Thymus (tissue), 11 donors: ENCODE measurements around the gene DYNC2H1. TPM values are rescaled to one million over a fixed set of nuclear protein-coding genes. Genes with fewer than 3 reads are reported as not detected.
"Not testable (repeated sequence)": the region's sequence is repeated elsewhere in the genome, so short reads cannot be mapped to it uniquely, and the experiment has no call there.

Experiments
- DNase-seq, 9 donors: peaks; one replicate each; pipeline ENCODE4 v3.0.0-alpha.2; 2013; ENCODE audit warnings: low spot score in 9 of 9, low read depth in 6 of 9, missing footprints in 1 of 9
- H3K27ac ChIP-seq, 2 donors: one replicate each; pipeline ENCODE4 v1.5.1; 2013; ENCODE audit warnings: control low read depth in 1 of 2, low read depth in 1 of 2, low read length in 1 of 2, mild to moderate bottlenecking in 1 of 2, moderate library complexity in 1 of 2
- H3K27me3 ChIP-seq, 2 donors: one replicate each; pipeline ENCODE4 v1.5.1; 2013; ENCODE audit warnings: low read length in 1 of 2; ENCODE audit not compliant: control insufficient read depth in 2 of 2, insufficient read depth in 1 of 2
- H3K36me3 ChIP-seq, 2 donors: one replicate each; pipeline ENCODE4 v1.5.1; 2013; ENCODE audit warnings: low read length in 1 of 2, mild to moderate bottlenecking in 1 of 2, moderate library complexity in 1 of 2; ENCODE audit not compliant: control insufficient read depth in 2 of 2, insufficient read depth in 2 of 2
- H3K4me1 ChIP-seq, 2 donors: one replicate each; pipeline ENCODE4 v1.5.1; 2013; ENCODE audit warnings: low read length in 2 of 2; ENCODE audit not compliant: control insufficient read depth in 2 of 2, insufficient read depth in 2 of 2
- H3K4me3 ChIP-seq, 2 donors: one replicate each; pipeline ENCODE4 v1.5.1; 2013; ENCODE audit warnings: low read length in 2 of 2, control low read depth in 1 of 2, mild to moderate bottlenecking in 1 of 2
- H3K9me3 ChIP-seq, 2 donors: one replicate each; pipeline ENCODE4 v1.5.1; 2013; ENCODE audit warnings: low read length in 1 of 2, mild to moderate bottlenecking in 1 of 2; ENCODE audit not compliant: control insufficient read depth in 2 of 2, insufficient read depth in 1 of 2
- WGBS: extraction: QIAGEN DNeasy Blood & Tissue Kit; methylation state at CpG from one replicate; pipeline ENCODE4 v1.1.7; 2013; 5-methylcytosine and 5-hydroxymethylcytosine counted together
- polyA plus RNA-seq: library from polyadenylated mRNA; stranded (reverse); fragments of 200-250 nt; gene quantifications from one replicate; pipeline ENCODE4 v1.2.3, GENCODE V29; 2013
- total RNA-seq: library from RNA; stranded (reverse); fragments of 120-200 nt; gene quantifications from one replicate; pipeline ENCODE4 v1.2.4, GENCODE V29; 2013
- donor health status: healthy.

The DYNC2H1 gene
- total and polyA plus RNA-seq, 2 donors = 5.5 to 13.6 TPM

GRCh38 chr11:103111400-103111799, 2.2 kb downstream of the DYNC2H1 start:
- H3K27me3 ChIP-seq = peaks cover 0 to 15% of the 10 kb centered on the region in 2 donors
- WGBS = 97% methylated on average over 5 of the region's 5 CpGs

GRCh38 chr11:103112364-103112763, 3.1 kb downstream of the DYNC2H1 start:
- WGBS = 96% methylated on average over 1 of the region's 1 CpG
- no peak for DNase-seq
- Histone ChIP-seq H3K36me3 (no peaks in the 10 kb centered on the region), H3K4me1 (peaks cover 0 to 9% of the 10 kb centered on the region in 2 donors), H3K9me3 (no peaks in the 10 kb centered on the region), H3K4me3 (no peak overlapping the region), H3K27me3 (peaks cover 0 to 15% of the 10 kb centered on the region in 2 donors), H3K27ac (no peak overlapping the region)

More at GRCh38 chr11:103111400-103111799, 2.2 kb downstream of the DYNC2H1 start:
- Histone ChIP-seq H3K36me3 (no peaks in the 10 kb centered on the region), H3K9me3 (no peaks in the 10 kb centered on the region), H3K27ac (no peak overlapping the region), H3K4me3 (no peak overlapping the region), H3K4me1 (peaks cover 0 to 9% of the 10 kb centered on the region in 2 donors)
- no peak for DNase-seq

- no peaks in the 10 kb centered on the region for H3K36me3 ChIP-seq
- whole genome bisulfite sequencing = 98% methylated on average over 4 of the region's 4 CpGs
- H3K4me3 ChIP-seq = no peak overlapping the region
- H3K4me1 ChIP-seq = peaks cover 0 to 3% of the 10 kb centered on the region in 2 donors
- no peak for DNase-seq
- peaks cover 0 to 10% of the 10 kb centered on the region in 2 donors for H3K27me3 ChIP-seq
- no peaks in the 10 kb centered on the region for H3K9me3 ChIP-seq
- H3K27ac ChIP-seq = no peak overlapping the region
Measured at GRCh38 chr11:103114836-103115235, 5.6 kb downstream of the DYNC2H1 start.

DNA sequence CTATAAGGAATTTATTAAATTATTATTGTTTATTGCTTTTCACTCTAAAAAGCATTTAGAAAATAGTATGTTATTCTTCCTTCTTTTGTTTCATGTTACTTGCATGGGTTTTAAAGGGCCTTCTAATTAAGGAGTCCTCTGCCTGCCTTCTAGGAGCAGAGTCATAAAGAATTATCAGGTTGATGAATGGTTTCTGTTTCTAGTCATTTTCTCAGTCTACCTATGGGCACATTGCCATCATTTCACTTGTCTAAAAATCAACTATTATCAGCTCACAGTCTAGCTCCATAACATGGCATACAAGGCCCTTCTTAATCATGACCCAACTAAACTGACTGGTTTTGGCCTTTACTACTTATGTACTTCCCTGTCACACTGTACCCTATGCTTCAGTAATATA, 16.2 kb downstream of the DYNC2H1 start:
- Histone ChIP-seq H3K36me3 (no peaks in the 10 kb centered on the region), H3K4me1 (no peaks in the 10 kb centered on the region), H3K4me3 (no peak overlapping the region), H3K9me3 (no peaks in the 10 kb centered on the region), H3K27me3 (no peaks in the 10 kb centered on the region), H3K27ac (no peak overlapping the region)
- DNase-seq = no peak

- H3K4me3 ChIP-seq, H3K9me3 ChIP-seq, H3K27me3 ChIP-seq, H3K36me3 ChIP-seq, H3K4me1 ChIP-seq, H3K27ac ChIP-seq, DNase-seq: not testable (repeated sequence)
- WGBS = 97% methylated on average over 13 of the region's 13 CpGs
Measured at GRCh38 chr11:103141986-103142385, 32.8 kb downstream of the DYNC2H1 start.

GRCh38 chr11:103147627-103148026, 38.4 kb downstream of the DYNC2H1 start:
- Histone ChIP-seq H3K27ac (no peak overlapping the region), H3K4me1 (no peaks in the 10 kb centered on the region), H3K27me3 (no peaks in the 10 kb centered on the region), H3K9me3 (no peaks in the 10 kb centered on the region), H3K4me3 (no peak overlapping the region), H3K36me3 (no peaks in the 10 kb centered on the region)
- DNase-seq = no peak

DNA sequence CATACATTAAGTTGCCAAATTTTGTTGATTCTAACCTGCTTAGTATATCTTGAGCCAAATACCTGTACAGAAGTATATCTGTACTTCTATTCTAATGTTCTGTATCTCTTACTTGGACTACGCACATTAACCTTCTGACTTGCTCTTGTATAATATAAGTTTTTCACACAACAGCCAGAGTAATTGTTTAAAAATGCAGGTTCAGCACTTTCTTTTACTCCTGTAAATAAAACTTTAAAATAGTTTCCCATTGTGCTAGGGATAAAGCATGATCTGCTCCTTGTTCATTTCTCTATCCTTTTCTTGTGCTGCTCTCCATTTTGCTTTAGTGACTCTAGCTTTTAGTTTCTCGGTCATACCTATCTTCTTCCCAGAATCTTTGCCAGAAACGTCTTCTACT, 48.3 kb downstream of the DYNC2H1 start:
- no peaks in the 10 kb centered on the region for H3K27me3 ChIP-seq
- 96% methylated on average over 3 of the region's 3 CpGs for WGBS
- DNase-seq = no peak
- H3K4me3 ChIP-seq = no peak overlapping the region
- H3K4me1 ChIP-seq = no peaks in the 10 kb centered on the region
- H3K9me3 ChIP-seq = no peaks in the 10 kb centered on the region
- H3K27ac ChIP-seq = no peak overlapping the region
- H3K36me3 ChIP-seq = no peaks in the 10 kb centered on the region

- no peaks in the 10 kb centered on the region for H3K4me1 ChIP-seq
- H3K27ac ChIP-seq = no peak overlapping the region
- no peaks in the 10 kb centered on the region for H3K27me3 ChIP-seq
- WGBS = 97% methylated on average over 2 of the region's 2 CpGs
- no peaks in the 10 kb centered on the region for H3K9me3 ChIP-seq
- H3K36me3 ChIP-seq = no peaks in the 10 kb centered on the region
- no peak for DNase-seq
- H3K4me3 ChIP-seq = no peak overlapping the region
Measured at GRCh38 chr11:103164093-103164796, 55.0 kb downstream of the DYNC2H1 start.

DNA sequence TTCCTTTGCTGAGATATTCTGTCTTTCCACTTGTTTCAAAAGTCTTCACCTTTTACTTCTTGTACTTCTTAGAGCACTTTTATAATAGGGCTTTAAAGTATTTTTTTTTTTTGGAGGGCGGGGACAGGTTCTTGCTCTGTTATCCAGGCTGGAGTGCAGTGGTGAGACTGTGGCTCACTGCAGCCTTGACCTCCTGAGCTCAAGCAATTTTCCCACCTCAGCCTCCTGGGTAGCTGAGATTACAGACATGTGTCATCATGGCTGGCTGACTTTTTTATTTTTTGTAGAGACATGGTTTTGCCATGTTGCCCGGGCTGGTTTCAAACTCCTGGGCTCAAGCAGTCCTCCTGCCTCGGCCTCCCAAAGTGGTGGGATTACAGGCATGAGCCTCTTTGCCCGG, 57.9 kb downstream of the DYNC2H1 start:
- Histone ChIP-seq H3K4me1 (no peaks in the 10 kb centered on the region), H3K36me3 (no peaks in the 10 kb centered on the region), H3K4me3 (no peak overlapping the region), H3K9me3 (no peaks in the 10 kb centered on the region), H3K27me3 (no peaks in the 10 kb centered on the region), H3K27ac (no peak overlapping the region)
- no peak for DNase-seq
- 97% methylated on average over 4 of the region's 4 CpGs for WGBS
